ENCODE results near the gene CCHCR1.

The CCHCR1 gene

DNA sequence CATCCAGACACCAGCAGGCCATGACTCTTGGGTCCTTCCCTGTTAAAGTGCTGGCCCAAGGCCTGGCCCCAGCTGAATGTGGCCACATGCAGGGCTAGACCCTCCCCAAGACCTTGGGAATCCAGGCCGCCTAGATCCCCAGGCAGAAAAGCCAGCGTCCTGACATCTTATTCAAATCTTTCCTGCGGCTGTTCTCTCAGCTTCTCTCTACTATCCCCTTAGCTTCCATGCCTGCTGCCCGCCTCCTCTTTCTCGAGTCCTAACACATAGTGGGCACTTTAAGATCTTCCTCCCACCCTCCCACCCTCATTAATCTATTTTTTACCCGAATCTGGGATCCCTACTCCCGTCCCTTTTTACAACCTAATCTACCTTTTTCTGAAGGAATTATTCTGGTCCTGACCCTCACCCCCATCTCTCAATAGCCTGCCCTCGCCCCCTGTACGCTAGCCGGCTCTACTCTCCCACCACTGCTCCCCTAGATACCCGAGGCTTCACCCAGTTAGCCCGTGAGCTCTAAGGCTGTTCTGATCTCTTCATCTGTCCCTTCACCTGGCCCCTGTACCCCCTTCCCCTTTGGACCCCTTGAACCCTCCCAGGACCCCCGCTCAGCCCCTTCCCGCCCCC lies at the start of gene CCHCR1:
CCHCR1 (minus strand) TSS at position 290 of the 627 bp plus-strand sequence; CDS start at position 88, 202 bp downstream.
- Histone ChIP-seq H3K79me2 (ENCODE audit: low read length) (peaks cover 53% of the 10 kb centered on the region), H3K9ac (ENCODE audit: low read length) (peak within 1 kb of the TSS; percentile 93), H3K27ac (ENCODE audit: low read length) (peak within 1 kb of the TSS; percentile 77), H3K36me3 (replicated peaks; ENCODE audit: low read depth, low read length) (peaks cover 27% of the 10 kb centered on the region), H3K4me2 (ENCODE audit: low read length) (peak within 1 kb of the TSS; percentile 98), H3K4me3 (ENCODE audit: low read length) (peak within 1 kb of the TSS; percentile 94), H4K20me1 (ENCODE audit: insufficient read depth, low read length) (no peaks in the 10 kb centered on the region), H3K4me1 (ENCODE audit: low read length) (peaks cover 25% of the 10 kb centered on the region), H3K9me3 (ENCODE audit: insufficient read depth, low read length) (no peaks in the 10 kb centered on the region), H2AFZ (ENCODE audit: low read depth, low read length) (no peak within 1 kb of the TSS), H3K27me3 (ENCODE audit: low read depth, low read length) (no peaks in the 10 kb centered on the region)
- TF ChIP-seq EZH2phosphoT487 (IDR thresholded peaks at IDR 0.05; ENCODE audit: low read depth): no peak
- no peak for TF ChIP-seq CTCF (IDR thresholded peaks at IDR 0.05; ENCODE audit: low read depth, low read length)

DNA sequence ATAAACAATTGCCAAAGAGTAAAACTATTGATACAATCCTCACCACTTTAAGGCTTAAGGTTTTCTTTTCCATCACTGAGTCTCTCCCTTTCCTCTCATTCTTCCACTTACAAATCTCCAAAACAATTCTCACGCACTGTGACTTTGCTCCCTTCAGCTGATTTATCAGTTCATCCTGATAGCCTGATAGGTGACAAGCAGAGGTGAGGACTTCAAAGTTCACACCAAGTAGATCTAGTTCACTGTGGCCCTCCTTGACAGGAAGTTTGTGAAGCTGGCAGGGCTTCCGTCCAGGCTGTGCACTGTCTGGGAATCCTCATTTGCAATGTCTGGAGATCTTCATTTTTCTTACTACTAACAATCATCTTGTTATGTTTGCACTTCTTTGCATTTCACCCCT lies 48.0 kb upstream of the CCHCR1 start:
- no peak overlapping the region for H3K27ac ChIP-seq (ENCODE audit: low read length)
- H3K9me3 ChIP-seq (ENCODE audit: insufficient read depth, low read length): no peaks in the 10 kb centered on the region
- H3K4me2 ChIP-seq (ENCODE audit: low read length): no peak overlapping the region
- H4K20me1 ChIP-seq (ENCODE audit: insufficient read depth, low read length): no peaks in the 10 kb centered on the region
- H2AFZ ChIP-seq (ENCODE audit: low read depth, low read length): no peak overlapping the region
- no peak for TF ChIP-seq EZH2phosphoT487 (IDR thresholded peaks at IDR 0.05; ENCODE audit: low read depth)
- TF ChIP-seq CTCF (IDR thresholded peaks at IDR 0.05; ENCODE audit: low read depth, low read length): no peak
- H3K79me2 ChIP-seq (ENCODE audit: low read length): peaks cover 12% of the 10 kb centered on the region
- H3K4me1 ChIP-seq (ENCODE audit: low read length): peaks cover 40% of the 10 kb centered on the region
- H3K27me3 ChIP-seq (ENCODE audit: low read depth, low read length): no peaks in the 10 kb centered on the region
- no peak overlapping the region for H3K4me3 ChIP-seq (ENCODE audit: low read length)
- H3K36me3 ChIP-seq (replicated peaks; ENCODE audit: low read depth, low read length): peaks cover 6% of the 10 kb centered on the region
- H3K9ac ChIP-seq (ENCODE audit: low read length): no peak overlapping the region

GRCh38 chr6:31204751-31205145 lies 47.1 kb upstream of the CCHCR1 start:
- peaks cover 6% of the 10 kb centered on the region; the same call in 1 of the 2 replicates for H3K9me3 ChIP-seq (ENCODE audit: insufficient read depth, low read length)
- peak overlapping the region; percentile 70 for H3K4me3 ChIP-seq (ENCODE audit: low read length)
- TF ChIP-seq CTCF (IDR thresholded peaks at IDR 0.05; ENCODE audit: low read depth, low read length): no peak
- no peak for TF ChIP-seq EZH2phosphoT487 (IDR thresholded peaks at IDR 0.05; ENCODE audit: low read depth)
- H3K4me1 ChIP-seq (ENCODE audit: low read length): peaks cover 40% of the 10 kb centered on the region
- H4K20me1 ChIP-seq (ENCODE audit: insufficient read depth, low read length): no peaks in the 10 kb centered on the region
- H2AFZ ChIP-seq (ENCODE audit: low read depth, low read length): no peak overlapping the region
- peak overlapping the region; percentile 87 for H3K9ac ChIP-seq (ENCODE audit: low read length)
- H3K36me3 ChIP-seq (replicated peaks; ENCODE audit: low read depth, low read length): peaks cover 15% of the 10 kb centered on the region
- H3K4me2 ChIP-seq (ENCODE audit: low read length): peak overlapping the region; percentile 90
- peak overlapping the region; percentile 100 for H3K27ac ChIP-seq (ENCODE audit: low read length)
- no peaks in the 10 kb centered on the region for H3K27me3 ChIP-seq (ENCODE audit: low read depth, low read length)
- H3K79me2 ChIP-seq (ENCODE audit: low read length): peaks cover 21% of the 10 kb centered on the region

- Histone ChIP-seq H3K9me3 (ENCODE audit: insufficient read depth, low read length) (peaks cover 10% of the 10 kb centered on the region; the same call in 1 of the 2 replicates), H3K9ac (ENCODE audit: low read length) (peak overlapping the region; percentile 87), H3K4me3 (ENCODE audit: low read length) (peak overlapping the region; percentile 70), H3K27ac (ENCODE audit: low read length) (peak overlapping the region; percentile 100), H2AFZ (ENCODE audit: low read depth, low read length) (no peak overlapping the region), H4K20me1 (ENCODE audit: insufficient read depth, low read length) (no peaks in the 10 kb centered on the region), H3K27me3 (ENCODE audit: low read depth, low read length) (no peaks in the 10 kb centered on the region), H3K4me1 (ENCODE audit: low read length) (peaks cover 45% of the 10 kb centered on the region), H3K4me2 (ENCODE audit: low read length) (peak overlapping the region; percentile 90), H3K79me2 (ENCODE audit: low read length) (peaks cover 34% of the 10 kb centered on the region), H3K36me3 (replicated peaks; ENCODE audit: low read depth, low read length) (peaks cover 21% of the 10 kb centered on the region)
- TF ChIP-seq CTCF (IDR thresholded peaks at IDR 0.05; ENCODE audit: low read depth, low read length): no peak
- TF ChIP-seq EZH2phosphoT487 (IDR thresholded peaks at IDR 0.05; ENCODE audit: low read depth): no peak
These were observed 45.9 kb upstream of the CCHCR1 start for GRCh38 chr6:31203345-31203979.

All from OCI-LY3 (cell line).